ENCODE data around the gene DAB2IP.
A peak's percentile ranks its signal among the peaks of the same experiment; 100 is the strongest.

Gene DAB2IP

DNA sequence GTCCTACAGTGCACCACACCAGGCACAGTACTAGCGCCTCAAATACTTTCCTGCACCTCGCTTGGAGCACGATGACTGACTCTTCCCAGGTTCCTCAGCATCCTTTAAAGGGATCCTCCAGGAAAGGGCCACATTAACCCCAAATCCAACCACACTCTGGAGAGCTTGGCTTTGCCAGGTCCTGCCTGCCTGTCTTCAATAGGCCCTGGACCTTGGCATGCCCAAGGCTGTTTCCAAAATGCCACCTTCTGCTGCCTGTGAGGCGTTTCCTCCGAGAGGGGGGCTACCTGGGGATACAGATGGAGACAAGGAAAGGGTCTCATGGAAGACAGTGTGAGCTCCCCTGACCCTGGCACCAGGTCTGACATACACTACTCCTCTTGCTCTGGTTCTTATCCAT is 169.9 kb downstream of the DAB2IP start:
- no peak for DNase-seq

DNA sequence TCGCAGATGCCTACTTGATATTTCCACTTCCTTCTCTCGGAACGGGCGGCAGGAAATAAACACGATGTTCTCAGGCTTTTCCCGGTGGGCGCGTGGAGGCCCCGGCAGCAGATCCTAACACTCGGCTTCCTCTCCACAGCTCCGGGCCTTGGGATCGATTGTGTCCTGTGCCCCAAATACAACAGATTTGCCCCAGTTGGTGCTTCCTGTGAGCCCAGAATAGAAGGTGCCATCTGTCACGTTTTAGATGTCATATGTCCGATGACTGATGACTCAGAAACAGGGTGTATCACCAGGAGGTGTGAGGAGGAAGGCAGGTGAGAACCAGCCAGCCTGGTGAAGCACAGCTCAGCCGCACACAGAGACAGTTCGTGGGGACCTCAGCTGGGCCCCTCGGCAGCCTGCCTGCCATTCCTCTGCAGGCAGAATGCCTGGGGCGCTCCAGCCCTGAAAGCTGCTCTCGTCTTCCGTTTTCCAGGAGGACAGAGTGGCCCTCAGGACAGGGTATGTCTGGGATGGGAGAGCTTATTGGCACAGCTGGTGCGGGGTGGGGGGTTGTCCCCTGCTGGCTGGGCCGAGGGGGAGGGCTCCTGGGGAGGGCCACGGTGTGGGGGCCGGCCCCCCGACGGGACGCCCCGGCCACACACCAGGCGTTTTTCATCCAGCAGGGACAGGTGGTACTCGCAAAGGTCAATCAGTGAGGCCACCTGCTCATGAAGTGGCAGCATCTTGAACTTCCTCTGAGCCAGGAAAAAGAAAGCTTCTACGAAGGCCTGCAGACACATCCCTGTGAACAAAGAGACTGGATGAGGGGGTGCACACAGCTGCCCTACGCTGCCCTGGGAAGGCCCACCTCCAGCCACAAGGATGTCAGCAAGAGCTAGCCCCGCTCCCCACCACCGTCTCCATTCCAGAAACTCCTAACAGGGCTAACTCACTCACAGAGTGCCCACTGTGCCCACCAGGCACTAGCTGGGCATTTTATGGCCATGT is 171.0 kb downstream of the DAB2IP start:
- peak; percentile 18 for DNase-seq

DNA sequence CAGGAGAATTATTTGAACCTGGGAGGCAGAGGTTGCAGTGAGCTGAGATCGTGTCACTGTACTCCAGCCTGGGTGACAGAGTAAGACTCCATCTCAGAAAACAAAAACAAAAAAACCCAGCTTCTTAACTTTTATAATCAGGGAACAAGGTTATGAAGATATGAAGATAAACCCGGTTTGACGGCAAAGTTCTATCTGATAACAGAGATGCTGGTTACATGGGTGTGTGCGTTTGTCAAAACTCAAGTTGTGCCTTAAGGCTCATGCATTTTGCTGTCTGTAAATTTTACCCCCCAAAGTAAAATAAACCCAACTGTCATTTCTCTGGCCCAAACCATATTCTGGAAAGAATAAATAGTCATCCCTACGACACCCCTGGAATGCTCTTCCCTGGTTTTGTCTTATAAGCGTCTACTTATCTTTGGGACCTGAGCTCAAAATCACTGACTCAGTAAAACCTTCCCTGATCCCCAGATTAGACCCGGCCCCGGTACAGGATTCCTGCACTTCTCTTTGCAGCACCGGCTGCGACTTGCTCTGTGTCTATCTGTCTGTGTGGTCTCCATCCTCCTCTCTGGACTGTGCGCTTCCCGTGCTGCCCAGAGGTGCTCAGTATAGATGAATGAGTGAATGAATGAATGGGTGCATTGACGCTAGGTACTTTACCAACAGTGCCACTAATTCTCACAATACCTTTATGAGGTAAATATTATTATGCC is 172.2 kb downstream of the DAB2IP start:
- no peak for DNase-seq

DNA sequence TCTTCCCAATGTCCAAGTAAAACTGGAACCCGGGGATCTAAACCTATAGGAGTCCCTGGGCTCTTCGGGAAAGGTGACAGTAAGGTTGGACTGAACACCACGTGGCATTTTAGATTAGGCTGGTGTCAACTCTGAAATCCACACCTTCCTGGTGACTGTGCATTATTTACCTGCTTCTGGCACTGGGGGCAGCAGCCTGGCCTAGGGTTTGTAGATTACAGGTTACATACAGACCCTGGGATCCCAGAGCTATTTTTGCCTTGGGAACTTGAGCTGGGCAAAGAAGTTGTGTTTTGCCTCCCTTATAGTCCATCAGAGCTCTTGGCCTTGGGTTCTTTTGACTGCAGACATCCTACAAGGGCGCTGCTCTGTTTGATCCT is 173.2 kb downstream of the DAB2IP start:
- no peak for DNase-seq

DNA sequence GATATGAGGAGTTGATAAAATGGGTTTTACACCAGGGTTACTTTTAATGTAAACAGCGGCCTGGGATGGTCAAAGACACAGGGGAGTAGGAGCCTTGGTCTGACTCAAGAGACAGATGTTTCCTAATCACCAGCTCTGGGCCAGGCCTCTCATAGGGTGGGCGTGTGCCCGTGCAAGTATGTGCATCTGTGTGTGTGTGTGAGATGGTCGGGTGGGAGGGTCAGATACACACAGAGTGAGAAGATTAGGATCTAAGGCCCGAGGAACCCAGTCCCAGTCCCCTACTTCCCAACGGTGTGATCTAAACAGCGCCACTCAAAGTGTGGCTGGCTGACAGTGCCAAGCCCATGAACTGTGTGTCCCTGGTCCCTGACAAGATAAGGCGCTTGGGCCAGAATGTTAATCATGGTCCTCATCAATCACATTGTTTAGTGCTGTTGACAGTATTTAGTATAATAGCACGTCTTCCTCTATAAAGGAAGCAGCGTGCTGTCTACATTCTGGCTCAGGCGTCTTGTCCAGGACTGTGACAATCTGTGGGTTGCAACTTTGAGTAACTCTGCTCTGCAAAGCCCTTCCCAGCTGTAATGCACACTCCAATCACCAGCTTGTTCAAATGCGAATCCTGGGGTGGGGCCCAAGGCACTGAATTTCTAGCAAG is 173.7 kb downstream of the DAB2IP start:
- DNase-seq = no peak

DNA sequence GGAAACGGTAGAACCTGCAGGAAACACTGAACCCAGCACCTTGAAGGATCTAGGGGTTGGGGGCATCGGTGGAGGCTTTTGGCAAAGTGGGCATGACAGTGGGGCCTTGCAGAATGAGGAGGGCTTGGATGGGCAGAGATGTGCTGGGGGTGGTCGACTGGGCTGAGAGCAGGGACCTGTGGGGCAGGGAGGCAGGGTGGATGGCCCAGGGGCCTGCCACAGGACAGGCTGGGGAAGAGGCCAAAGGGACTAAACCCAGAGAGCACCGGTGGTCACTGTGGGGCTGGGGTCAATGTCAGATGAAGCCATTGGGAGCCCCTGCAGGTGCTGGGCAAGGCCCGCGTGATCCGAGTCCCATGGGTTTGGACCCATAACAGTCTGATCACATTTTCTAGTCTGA is 175.3 kb downstream of the DAB2IP start:
- DNase-seq = no peak

DNA sequence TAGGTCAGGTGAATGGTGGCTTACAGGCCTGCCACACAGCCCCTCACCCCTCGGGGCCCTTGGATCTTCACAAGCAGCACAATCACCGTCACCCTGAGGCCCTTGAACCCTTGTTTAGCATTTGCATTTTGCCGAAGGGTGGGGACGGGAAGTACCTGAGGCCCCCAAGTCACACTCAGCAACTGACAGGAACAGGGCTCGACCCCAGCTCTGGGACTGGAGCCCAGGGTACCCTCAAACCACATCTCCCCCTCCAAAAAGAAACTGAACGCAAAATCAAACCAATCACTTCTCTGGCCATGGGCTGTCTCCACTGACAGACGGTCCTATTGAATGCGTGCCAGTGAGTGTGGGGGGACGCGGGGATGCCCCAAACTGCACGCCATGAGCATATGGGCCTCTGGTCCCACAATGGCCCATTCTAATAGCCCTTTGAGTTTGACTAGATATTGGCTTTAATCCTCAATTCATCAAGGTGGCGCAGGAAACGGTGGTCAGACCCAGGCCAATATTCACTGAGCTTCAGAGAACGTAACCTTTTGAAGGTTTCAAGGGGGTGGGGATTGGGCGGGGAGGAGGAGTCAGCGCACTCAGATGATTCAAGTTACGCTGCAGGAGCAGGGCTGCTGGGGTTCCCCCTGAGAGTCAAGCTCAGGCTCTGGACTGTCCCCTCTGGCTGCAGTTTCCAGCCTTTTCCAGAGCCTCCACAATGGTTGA is 176.0 kb downstream of the DAB2IP start:
- DNase-seq = no peak

DNA sequence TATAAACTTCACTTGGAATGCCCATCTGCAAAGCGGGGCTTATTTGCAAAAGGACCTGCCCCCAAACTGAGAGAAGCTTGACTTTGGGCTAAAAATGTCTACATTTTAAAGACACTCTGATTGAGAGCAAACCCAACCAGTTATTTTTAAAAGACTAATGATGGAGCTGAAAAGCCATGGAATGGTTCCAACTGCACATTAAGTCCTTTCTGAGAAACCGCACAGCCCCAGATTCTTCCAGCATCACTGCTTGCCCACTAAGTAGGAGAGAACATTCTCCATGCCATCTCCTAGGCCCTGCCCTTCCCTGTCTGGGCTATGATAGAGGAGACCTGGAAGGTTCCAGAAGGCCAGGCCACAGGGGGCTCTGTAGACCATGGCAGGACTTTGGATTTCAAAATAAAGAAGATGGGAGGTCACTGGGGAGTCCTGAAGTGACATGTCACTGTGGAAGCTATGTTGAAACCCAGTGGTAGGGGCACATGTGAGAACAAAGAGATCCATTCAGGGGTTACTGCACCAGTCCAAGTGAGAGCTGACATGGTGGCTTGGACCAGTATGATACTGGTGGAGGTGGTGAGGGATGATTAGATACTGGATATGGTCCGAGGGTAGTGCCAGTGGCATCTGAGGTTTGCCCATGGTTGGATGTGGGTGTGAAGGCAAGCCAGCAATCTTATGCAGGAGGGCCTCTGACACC is 179.2 kb downstream of the DAB2IP start:
- DNase-seq = no peak

DNA sequence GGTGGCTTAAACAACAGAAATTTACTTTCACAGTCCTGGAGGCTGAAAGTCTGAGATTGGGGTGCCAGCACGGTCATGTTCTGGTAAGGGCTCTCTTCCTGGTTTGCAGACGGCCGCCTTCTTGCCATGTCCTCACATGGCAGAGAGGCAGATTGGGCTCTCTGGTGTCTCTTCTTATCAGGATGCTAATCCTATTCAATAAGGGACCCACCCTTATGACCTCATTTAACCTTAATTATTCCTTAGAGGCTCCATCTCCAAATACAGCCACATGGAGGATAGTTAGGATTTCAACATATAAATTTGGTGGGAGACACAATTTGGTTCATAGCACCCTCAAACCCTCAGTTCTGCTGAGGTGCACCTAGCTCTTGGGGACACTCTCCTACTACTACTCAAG is 180.4 kb downstream of the DAB2IP start:
- DNase-seq = no peak

DNA sequence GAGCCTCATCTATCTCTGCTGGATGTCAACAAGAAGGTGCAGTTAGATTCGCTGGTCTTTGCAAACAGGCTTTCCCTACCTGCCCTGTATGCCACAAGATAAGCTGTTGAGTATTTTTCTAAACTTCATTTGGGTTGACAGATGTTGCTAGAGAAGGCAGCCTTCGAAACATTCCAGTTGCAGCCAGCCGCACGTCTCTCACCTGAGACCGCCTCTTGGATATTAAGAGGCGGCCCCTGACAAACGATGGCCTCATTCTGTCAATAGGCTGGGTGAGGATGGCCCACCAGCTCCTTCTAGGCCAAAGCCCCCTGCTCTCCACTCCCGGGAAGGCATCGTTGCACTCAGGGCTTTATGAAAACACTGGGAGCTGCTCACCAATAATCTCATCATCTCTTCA is 181.6 kb downstream of the DAB2IP start:
- DNase-seq = no peak
